Esophagus squamous epithelium (tissue), 4 donors: ENCODE data around the gene ISCU.

Experiments used
- CTCF ChIP-seq, 6 experiments: fragments of 450-650 bp in 4 of 6; fragments of 200-600 bp in 2 of 6; sonication (generic) in 2 of 6; IDR thresholded peaks; one replicate each; pipeline ENCODE4 v1.5.1; 2016 to 2019; ENCODE audit warnings: antibody characterized with exemption in 6 of 6, mild to moderate bottlenecking in 4 of 6, moderate library complexity in 4 of 6
- POLR2A ChIP-seq, 4 donors: fragments of 450-650 bp; IDR thresholded peaks; one replicate each; pipeline ENCODE4 v1.6.1; 2017; ENCODE audit warnings: antibody characterized with exemption in 4 of 4, mild to moderate bottlenecking in 4 of 4, moderate library complexity in 3 of 4

DNA sequence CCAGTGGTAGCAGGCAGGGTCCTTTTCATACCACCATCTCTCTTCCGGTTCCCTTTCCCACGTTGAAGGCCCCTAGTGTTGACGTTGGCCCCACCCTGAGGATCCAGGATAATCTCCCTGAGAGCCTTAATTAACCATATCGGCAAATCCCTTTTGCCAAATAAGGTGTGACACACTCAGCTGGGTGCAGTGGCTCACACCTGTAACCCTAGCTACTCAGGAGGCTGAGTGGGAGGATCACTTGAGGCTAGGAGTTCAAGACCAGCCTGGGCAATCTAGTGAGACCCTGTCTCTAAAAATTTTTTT is 38.3 kb downstream of the ISCU start:
- TF ChIP-seq CTCF (IDR thresholded peaks at IDR 0.05) (no peak), POLR2A (IDR thresholded peaks at IDR 0.05) (no peak)
